Neural cell (in vitro differentiated cells): ENCODE results near the gene ABHD12B.

Experiments
- CTCF ChIP-seq: fragments of 450-650 bp; IDR thresholded peaks from 2 replicates; pipeline ENCODE4 v1.5.1; 2014; ENCODE audit warnings: antibody characterized with exemption, mild to moderate bottlenecking, moderate library complexity; ENCODE audit not compliant: poor library complexity, severe bottlenecking
- EZH2 ChIP-seq: fragments of 200-600, 300-800 bp; shearing (Covaris generic), sonication (generic); IDR thresholded peaks from 2 replicates; pipeline ENCODE4 v1.6.1; 2014; ENCODE audit warnings: antibody characterized with exemption, low read length, borderline replicate concordance, mild to moderate bottlenecking; ENCODE audit not compliant: insufficient read depth, poor library complexity, severe bottlenecking
- POLR2AphosphoS5 ChIP-seq: IDR thresholded peaks from 2 replicates; pipeline ENCODE4 v1.6.1; 2012
- REST ChIP-seq: IDR thresholded peaks from 2 replicates; pipeline ENCODE4 v1.6.1; 2012; ENCODE audit warnings: borderline replicate concordance
- SMC3 ChIP-seq: fragments of 450-650 bp; conservative IDR thresholded peaks from 2 replicates; pipeline ENCODE4 v1.6.1; 2014; ENCODE audit warnings: antibody characterized with exemption, mild to moderate bottlenecking, moderate library complexity; ENCODE audit not compliant: poor library complexity

- TF ChIP-seq CTCF = no peak
- no peak for TF ChIP-seq SMC3
- TF ChIP-seq EZH2 = no peak
- no peak for TF ChIP-seq REST
- TF ChIP-seq POLR2AphosphoS5 = no peak
These were observed 3.7 kb downstream of the ABHD12B start for GRCh38 chr14:50875359-50876070.
